Caco-2 (cell line): ENCODE measurements around the gene EIF4E2. TPM values are rescaled to one million over a fixed set of nuclear protein-coding genes. Genes with fewer than 3 reads are reported as not detected.
"Not testable (repeated sequence)": the region's sequence is repeated elsewhere in the genome, so short reads cannot be mapped to it uniquely, and the experiment has no call there.

Experiments used
- BruUV-seq: library from RNA; stranded (reverse); fragments of 400-500 nt; replicated peaks from 2 replicates; lab custom pipeline; 2021; lab: Mats Ljungman, UMichigan
- CTCF ChIA-PET: fragments of 300-600 bp; sonication (Branson Sonifier 250); formaldehyde crosslinking; loops from one replicate; lab custom pipeline; 2022; ENCODE audit warnings: antibody characterized with exemption; lab: Charles Lee
- POLR2A ChIA-PET: fragments of 300-600 bp; sonication (Branson Sonifier 250); formaldehyde crosslinking; loops from one replicate; lab custom pipeline; 2022; ENCODE audit warnings: antibody characterized with exemption; lab: Charles Lee
- DNase-seq, 2 experiments: peaks; one replicate each; pipeline versions ENCODE4 v3.0.0 to v3.0.0-alpha.2; 2020 to 2022
- H3K27me3 ChIP-seq: replicated peaks from 2 replicates; pipeline ENCODE4 v1.6.0; 2011; ENCODE audit warnings: low read length; ENCODE audit not compliant: control insufficient read depth, insufficient read depth
- H3K36me3 ChIP-seq: 2 replicates; pipeline ENCODE4 v1.5.1; 2011; ENCODE audit warnings: low read length; ENCODE audit not compliant: control insufficient read depth, insufficient read depth
- H3K4me1 ChIP-seq: fragments of 250-450 bp; sonication (Bioruptor Pico); 2 replicates; pipeline ENCODE4 v1.5.1; 2020; ENCODE audit warnings: mild to moderate bottlenecking
- H3K4me3 ChIP-seq: 2 replicates; pipeline ENCODE4 v1.5.1; 2011; ENCODE audit warnings: low read depth, mild to moderate bottlenecking, control low read depth, low read length
- H3K9me3 ChIP-seq: fragments of 250-450 bp; sonication (Bioruptor Pico); 2 replicates; pipeline ENCODE4 v1.5.1; 2020; ENCODE audit warnings: mild to moderate bottlenecking, moderate library complexity
- H3K27ac Mint-ChIP-seq: one replicate; pipeline ENCODE4 v1.8.0; 2022; ENCODE audit warnings: mixed read lengths; ENCODE audit not compliant: unreplicated experiment
- H3K27me3 Mint-ChIP-seq: one replicate; pipeline ENCODE4 v1.8.0; 2022; ENCODE audit warnings: mixed read lengths; ENCODE audit not compliant: insufficient read depth, unreplicated experiment
- H3K36me3 Mint-ChIP-seq: one replicate; pipeline ENCODE4 v1.8.0; 2022; ENCODE audit warnings: mild to moderate bottlenecking, mixed read lengths; ENCODE audit not compliant: insufficient read depth, unreplicated experiment
- H3K4me1 Mint-ChIP-seq: one replicate; pipeline ENCODE4 v1.8.0; 2022; ENCODE audit warnings: low read depth, mixed read lengths; ENCODE audit not compliant: unreplicated experiment
- H3K4me3 Mint-ChIP-seq: one replicate; pipeline ENCODE4 v1.8.0; 2022; ENCODE audit warnings: mild to moderate bottlenecking, moderate library complexity, mixed read lengths; ENCODE audit not compliant: unreplicated experiment
- H3K9me3 Mint-ChIP-seq: one replicate; pipeline ENCODE4 v1.8.0; 2022; ENCODE audit warnings: mixed read lengths; ENCODE audit not compliant: unreplicated experiment
- intact Hi-C: fragments of 100-400 bp; cut with micrococcal nuclease; formaldehyde crosslinking; loops from one replicate; pipeline ENCODE4 v1.10.0; 2022; ENCODE audit not compliant: unreplicated experiment
- total RNA-seq: library from RNA; stranded (reverse); gene quantifications from 2 replicates; pipeline ENCODE4 v1.2.3, GENCODE V29; 2022
- TF ChIP-seq, protein P1 (sequence below), 2 experiments: fragments of 200-600 bp in 1 of 2; IDR thresholded peaks; 1 replicate in 1 of 2; 2 replicates in 1 of 2; pipeline versions ENCODE4 v1.5.1 to v1.8.0; 2011 to 2022; ENCODE audit warnings: antibody characterized with exemption in 1 of 2, control low read depth in 1 of 2, inconsistent platforms in 1 of 2, low read depth in 1 of 2, low read length in 1 of 2, mild to moderate bottlenecking in 1 of 2, moderate library complexity in 1 of 2; ENCODE audit not compliant: insufficient read depth in 1 of 2, severe bottlenecking in 1 of 2, unreplicated experiment in 1 of 2

The EIF4E2 gene
- total RNA-seq, 1 experiment from 2014 or later = 57.2 TPM

DNA sequence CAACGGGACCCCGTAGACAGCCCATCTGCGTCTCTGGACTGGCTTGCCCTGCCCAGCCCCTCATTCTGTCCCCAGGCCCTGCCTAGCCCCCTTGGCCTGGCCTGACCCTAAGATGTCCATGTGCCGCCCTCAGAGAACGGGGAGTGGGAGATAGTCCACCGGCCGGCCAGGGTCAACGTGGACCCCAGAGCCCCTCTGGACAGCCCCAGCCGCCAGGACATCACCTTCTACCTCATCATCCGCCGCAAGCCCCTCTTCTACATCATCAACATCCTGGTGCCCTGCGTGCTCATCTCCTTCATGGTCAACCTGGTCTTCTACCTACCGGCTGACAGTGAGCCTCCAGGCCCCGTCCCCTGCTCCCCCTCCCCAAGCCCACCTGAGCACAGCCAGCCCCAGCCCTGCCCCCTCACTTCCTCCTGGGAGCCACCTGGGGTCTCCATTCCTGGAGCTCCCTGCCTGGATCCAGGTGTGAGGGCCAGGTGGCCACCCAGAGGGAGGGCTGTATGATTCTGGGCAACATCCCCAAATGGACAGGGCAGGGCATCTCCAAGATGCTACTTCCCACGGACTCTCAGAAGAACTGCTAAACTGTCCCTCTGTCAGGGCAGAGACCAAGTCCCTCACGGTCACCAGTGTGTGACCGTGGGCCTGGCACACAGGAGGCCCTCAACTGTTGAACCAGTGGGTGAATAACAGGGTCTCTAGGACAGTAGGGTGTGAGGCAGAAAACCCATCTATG lies 20.5 kb upstream of the EIF4E2 start:
- no TSS peak for BruUV-seq
- Mint-ChIP-seq H3K4me1 (no peaks in the 10 kb centered on the region), H3K36me3 (peaks cover 6% of the 10 kb centered on the region), H3K27ac (no peak overlapping the region), H3K4me3 (no peak overlapping the region), H3K27me3 (no peaks in the 10 kb centered on the region), H3K9me3 (no peaks in the 10 kb centered on the region)
- Histone ChIP-seq H3K36me3 (no peaks in the 10 kb centered on the region), H3K27me3 (no peaks in the 10 kb centered on the region), H3K9me3 (no peaks in the 10 kb centered on the region), H3K4me1 (no peaks in the 10 kb centered on the region), H3K4me3 (no peak overlapping the region)
- ChIA-PET POLR2A (no interaction called here), CTCF (no interaction called here)
- TF ChIP-seq, protein P1, sequence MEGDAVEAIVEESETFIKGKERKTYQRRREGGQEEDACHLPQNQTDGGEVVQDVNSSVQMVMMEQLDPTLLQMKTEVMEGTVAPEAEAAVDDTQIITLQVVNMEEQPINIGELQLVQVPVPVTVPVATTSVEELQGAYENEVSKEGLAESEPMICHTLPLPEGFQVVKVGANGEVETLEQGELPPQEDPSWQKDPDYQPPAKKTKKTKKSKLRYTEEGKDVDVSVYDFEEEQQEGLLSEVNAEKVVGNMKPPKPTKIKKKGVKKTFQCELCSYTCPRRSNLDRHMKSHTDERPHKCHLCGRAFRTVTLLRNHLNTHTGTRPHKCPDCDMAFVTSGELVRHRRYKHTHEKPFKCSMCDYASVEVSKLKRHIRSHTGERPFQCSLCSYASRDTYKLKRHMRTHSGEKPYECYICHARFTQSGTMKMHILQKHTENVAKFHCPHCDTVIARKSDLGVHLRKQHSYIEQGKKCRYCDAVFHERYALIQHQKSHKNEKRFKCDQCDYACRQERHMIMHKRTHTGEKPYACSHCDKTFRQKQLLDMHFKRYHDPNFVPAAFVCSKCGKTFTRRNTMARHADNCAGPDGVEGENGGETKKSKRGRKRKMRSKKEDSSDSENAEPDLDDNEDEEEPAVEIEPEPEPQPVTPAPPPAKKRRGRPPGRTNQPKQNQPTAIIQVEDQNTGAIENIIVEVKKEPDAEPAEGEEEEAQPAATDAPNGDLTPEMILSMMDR (IDR thresholded peaks at IDR 0.05; ENCODE audit: insufficient read depth in 1 of 2, low read depth in 1 of 2, low read length in 1 of 2, severe bottlenecking in 1 of 2, unreplicated experiment in 1 of 2) = no peak
- intact Hi-C loops = no loop called here
- DNase-seq = no peak

DNA sequence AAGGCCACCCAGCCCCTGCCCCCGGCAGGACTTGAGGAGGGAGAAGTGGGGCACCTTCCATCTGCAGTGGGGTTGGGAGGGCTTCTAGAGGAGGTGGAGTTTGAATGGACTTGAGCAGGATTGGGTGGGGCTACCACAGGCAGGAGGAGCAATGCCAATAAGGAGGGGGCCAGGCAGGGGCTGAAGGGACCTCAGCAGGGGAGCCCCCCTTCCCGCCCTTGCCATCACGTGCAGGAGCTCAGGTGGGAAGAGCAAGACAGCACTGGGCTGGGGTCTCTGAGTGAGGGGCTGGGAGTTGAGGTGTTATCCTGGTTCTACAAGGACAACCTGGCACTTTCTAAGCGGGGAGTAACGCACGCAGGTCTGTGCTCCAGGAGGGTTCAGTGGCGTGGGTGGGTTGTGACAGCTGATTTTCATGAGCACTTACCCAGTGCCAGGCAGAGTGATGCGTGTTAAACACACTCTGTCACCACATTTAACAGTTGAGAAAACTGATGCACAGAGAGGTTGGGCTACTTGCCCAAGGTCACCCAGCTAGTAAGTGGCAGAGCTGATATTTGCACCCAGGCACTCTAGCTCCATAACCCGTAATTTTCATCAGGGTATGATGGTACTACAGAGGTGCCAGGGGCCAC lies 19.7 kb upstream of the EIF4E2 start:
- POLR2A ChIA-PET = no interaction called here
- Histone ChIP-seq H3K9me3 (no peaks in the 10 kb centered on the region), H3K36me3 (no peaks in the 10 kb centered on the region), H3K4me3 (no peak overlapping the region), H3K27me3 (no peaks in the 10 kb centered on the region), H3K4me1 (no peaks in the 10 kb centered on the region)
- H3K4me3 Mint-ChIP-seq = no peak overlapping the region
- TF ChIP-seq, protein P1 (IDR thresholded peaks at IDR 0.05; ENCODE audit: insufficient read depth in 1 of 2, low read depth in 1 of 2, low read length in 1 of 2, severe bottlenecking in 1 of 2, unreplicated experiment in 1 of 2) = no peak
- BruUV-seq = no TSS peak
- no peak for DNase-seq
- CTCF ChIA-PET = no interaction called here
- intact Hi-C loops = no loop called here
- H3K4me1 Mint-ChIP-seq = no peaks in the 10 kb centered on the region
- H3K9me3 Mint-ChIP-seq = no peaks in the 10 kb centered on the region
- no peaks in the 10 kb centered on the region for H3K27me3 Mint-ChIP-seq
- peaks cover 6% of the 10 kb centered on the region for H3K36me3 Mint-ChIP-seq
- no peak overlapping the region for H3K27ac Mint-ChIP-seq

GRCh38 chr2:232532419-232532818 lies 18.1 kb upstream of the EIF4E2 start:
- no peaks in the 10 kb centered on the region for H3K9me3 Mint-ChIP-seq
- Histone ChIP-seq H3K4me1 (no peaks in the 10 kb centered on the region), H3K36me3 (no peaks in the 10 kb centered on the region), H3K27me3 (no peaks in the 10 kb centered on the region), H3K4me3 (no peak overlapping the region), H3K9me3 (no peaks in the 10 kb centered on the region)
- POLR2A ChIA-PET = interaction anchor here (0.8 kb wide), 1 partner anchor 18 kb away, joined by 3 read pairs; the partner anchor contains the start of genes EIF4E2 and TIGD1
- DNase-seq = no peak
- BruUV-seq = no TSS peak
- intact Hi-C loops = no loop called here
- H3K4me1 Mint-ChIP-seq = no peaks in the 10 kb centered on the region
- CTCF ChIA-PET = no interaction called here
- no peaks in the 10 kb centered on the region for H3K27me3 Mint-ChIP-seq
- H3K4me3 Mint-ChIP-seq = no peak overlapping the region
- TF ChIP-seq, protein P1 (IDR thresholded peaks at IDR 0.05; ENCODE audit: insufficient read depth in 1 of 2, low read depth in 1 of 2, low read length in 1 of 2, severe bottlenecking in 1 of 2, unreplicated experiment in 1 of 2) = no peak
- H3K27ac Mint-ChIP-seq = no peak overlapping the region
- H3K36me3 Mint-ChIP-seq = no peaks in the 10 kb centered on the region

- H3K36me3 Mint-ChIP-seq, DNase-seq, H3K27me3 Mint-ChIP-seq, BruUV-seq, CTCF ChIA-PET, H3K4me3 ChIP-seq, H3K4me1 Mint-ChIP-seq, intact Hi-C loops, H3K27me3 ChIP-seq, H3K4me3 Mint-ChIP-seq, H3K4me1 ChIP-seq, H3K9me3 ChIP-seq, H3K9me3 Mint-ChIP-seq, H3K27ac Mint-ChIP-seq, H3K36me3 ChIP-seq: not testable (repeated sequence)
- POLR2A ChIA-PET = interaction anchor here (0.8 kb wide), 1 partner anchor 18 kb away, joined by 3 read pairs; the partner anchor contains the start of genes EIF4E2 and TIGD1
Measured at GRCh38 chr2:232532821-232533220, 17.7 kb upstream of the EIF4E2 start.
